H1 (cell line): ENCODE measurements around the gene NREP. TPM values are rescaled to one million over a fixed set of nuclear protein-coding genes. Genes with fewer than 3 reads are reported as not detected.

Experiments used
- EP300 ChIP-seq, 2 experiments: IDR thresholded peaks; 1 replicate in 1 of 2; 2 replicates in 1 of 2; pipeline ENCODE4 v1.6.1; 2011 to 2012; ENCODE audit warnings: low read depth in 2 of 2, low read length in 2 of 2, mild to moderate bottlenecking in 2 of 2, borderline replicate concordance in 1 of 2, inconsistent platforms in 1 of 2, moderate library complexity in 1 of 2
- HDAC2 ChIP-seq, 2 experiments: fragments of 300-600 bp in 1 of 2; sonication (generic) in 1 of 2; IDR thresholded peaks; 2 replicates each; pipeline ENCODE4 v1.6.1; 2011 to 2012; ENCODE audit warnings: low read depth in 2 of 2, low read length in 2 of 2, mild to moderate bottlenecking in 2 of 2, moderate library complexity in 2 of 2, borderline replicate concordance in 1 of 2, inconsistent platforms in 1 of 2
- polyA plus RNA-seq, 7 experiments: library from polyadenylated mRNA; depleted of rRNA in 3 of 7; stranded (reverse) in 5 of 7; unstranded in 2 of 7; fragments of >200 nt in 5 of 7; fragments of 200-250 nt in 2 of 7; gene quantifications; 1 replicate in 5 of 7; 2 replicates in 1 of 7; 4 replicates in 1 of 7; pipeline versions ENCODE4 v1.2.1 to v1.2.3, GENCODE V29; 2011 to 2013; ENCODE audit warnings: missing spikeins in 2 of 7, mixed read lengths in 2 of 7
- total RNA-seq: library from RNA; stranded (reverse); fragmentation: NEBNext Ultra II Directional; extraction: Animal tissue kit (Norgen Biotek cat#: 25700); gene quantifications from 2 replicates; pipeline ENCODE4 v1.2.1, GENCODE V29; 2021

NREP gene
- total and polyA plus RNA-seq, 2 of the 8 experiments (the other 6 are each of a cell fraction or from before 2014, with no cell fraction given), result 254 to 301 TPM

DNA sequence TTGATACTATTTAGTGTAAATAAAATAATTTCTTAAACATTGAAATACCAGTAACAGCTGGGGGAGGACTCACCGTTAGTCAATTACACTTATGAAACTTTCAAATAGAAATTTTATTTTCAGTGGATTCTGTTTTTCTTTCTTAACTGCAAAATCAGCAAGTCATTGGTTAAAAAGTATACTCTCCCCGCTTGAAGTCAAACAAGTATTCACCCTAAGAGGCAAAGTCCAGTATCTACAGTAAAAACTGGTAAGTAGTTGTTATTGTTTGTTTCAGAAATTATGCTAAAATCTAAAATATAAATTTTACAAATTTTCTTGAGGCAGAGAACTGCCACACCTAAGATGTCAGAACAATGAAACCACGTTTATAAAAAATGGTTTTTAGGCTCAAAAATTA lies 22.4 kb downstream of the NREP start (continued):
- TF ChIP-seq HDAC2 (IDR thresholded peaks at IDR 0.05; ENCODE audit: borderline replicate concordance in 1 of 2, low read depth in 2 of 2, low read length in 2 of 2) (no peak), EP300 (IDR thresholded peaks at IDR 0.05; ENCODE audit: borderline replicate concordance in 1 of 2, low read depth in 2 of 2, low read length in 2 of 2) (no peak)
